OCI-LY7 (cell line): Measurements from ENCODE around the gene WT1. TPM values are rescaled to one million over a fixed set of nuclear protein-coding genes. Genes with fewer than 3 reads are reported as not detected.

Experiments used
- BruUV-seq: library from RNA; stranded (reverse); fragments of 400-500 nt; replicated peaks from 2 replicates; lab custom pipeline; 2021; lab: Mats Ljungman, UMichigan
- CTCF ChIA-PET: fragments of 300-600 bp; sonication (Branson Sonifier 250); formaldehyde crosslinking; loops from one replicate; lab custom pipeline; 2022; ENCODE audit warnings: antibody characterized with exemption; ENCODE audit not compliant: unreplicated experiment; lab: Charles Lee
- POLR2A ChIA-PET: fragments of 300-600 bp; sonication (Branson Sonifier 250); formaldehyde crosslinking; loops from one replicate; lab custom pipeline; 2022; ENCODE audit warnings: antibody characterized with exemption; lab: Charles Lee
- DNase-seq: peaks from one replicate; pipeline ENCODE4 v3.0.0-alpha.2; 2015; ENCODE audit warnings: low spot score
- H2AFZ ChIP-seq: fragments of 200-600 bp; sonication (generic), shearing (Covaris generic); 2 replicates; pipeline ENCODE4 v1.6.1; 2014; ENCODE audit warnings: mild to moderate bottlenecking, antibody characterized with exemption, low read length, moderate library complexity
- H3K27ac ChIP-seq: fragments of 200-600 bp; sonication (generic); 2 replicates; pipeline ENCODE4 v1.5.1; 2014; ENCODE audit warnings: mixed run types, low read depth, mild to moderate bottlenecking, moderate library complexity, low read length, inconsistent platforms; ENCODE audit not compliant: poor library complexity, severe bottlenecking
- H3K36me3 ChIP-seq: fragments of 200-600 bp; sonication (generic); 2 replicates; pipeline ENCODE4 v1.6.1; 2014; ENCODE audit warnings: mild to moderate bottlenecking, antibody characterized with exemption, low read length, moderate library complexity, mixed read lengths; ENCODE audit not compliant: insufficient read depth
- H3K4me1 ChIP-seq: fragments of 200-600 bp; sonication (generic); 2 replicates; pipeline ENCODE4 v1.5.1; 2014; ENCODE audit warnings: mild to moderate bottlenecking, low read length; ENCODE audit not compliant: insufficient read depth, poor library complexity, severe bottlenecking
- H3K4me2 ChIP-seq: fragments of 200-600 bp; sonication (generic); 2 replicates; pipeline ENCODE4 v1.6.1; 2014; ENCODE audit warnings: mild to moderate bottlenecking, low read length
- H3K4me3 ChIP-seq: fragments of 200-600 bp; sonication (generic); 2 replicates; pipeline ENCODE4 v1.5.1; 2014; ENCODE audit warnings: mild to moderate bottlenecking, low read depth, low read length; ENCODE audit not compliant: poor library complexity, severe bottlenecking
- H3K79me2 ChIP-seq: fragments of 200-600 bp; sonication (generic); 2 replicates; pipeline ENCODE4 v1.6.1; 2016; ENCODE audit warnings: low read depth, mild to moderate bottlenecking, low read length, moderate library complexity, mixed read lengths; ENCODE audit not compliant: insufficient read depth
- H3K9me2 ChIP-seq: fragments of 200-600 bp; sonication (generic); 2 replicates; pipeline ENCODE4 v1.6.1; 2016; ENCODE audit warnings: mild to moderate bottlenecking, low read length, mixed read lengths; ENCODE audit not compliant: insufficient read depth
- H3K9me3 ChIP-seq: fragments of 200-600 bp; sonication (generic); 2 replicates; pipeline ENCODE4 v1.6.1; 2014; ENCODE audit warnings: mild to moderate bottlenecking, mixed run types, low read length, mixed read lengths
- H4K20me1 ChIP-seq: fragments of 200-600 bp; sonication (generic); 2 replicates; pipeline ENCODE4 v1.6.1; 2014; ENCODE audit warnings: mild to moderate bottlenecking, antibody characterized with exemption, low read length, moderate library complexity, mixed read lengths; ENCODE audit not compliant: insufficient read depth
- EZH2phosphoT487 ChIP-seq: fragments of 200-600 bp; sonication (generic); IDR thresholded peaks from 2 replicates; pipeline ENCODE4 v1.6.1; 2018; ENCODE audit warnings: low read depth, borderline replicate concordance, mild to moderate bottlenecking, mixed run types, antibody characterized with exemption, low read length, moderate library complexity, mixed read lengths
- intact Hi-C: fragments of 100-400 bp; cut with micrococcal nuclease; formaldehyde crosslinking; loops from one replicate; pipeline ENCODE4 v1.10.0; 2022; ENCODE audit not compliant: unreplicated experiment
- total RNA-seq, 2 experiments: library from RNA; depleted of rRNA in 1 of 2; stranded (reverse); fragments of >200 nt in 1 of 2; shearing (Covaris generic) in 1 of 2; gene quantifications; 2 replicates each; pipeline ENCODE4 v1.2.3, GENCODE V29; 2014 to 2022
- TF ChIP-seq, protein P1 (sequence below): fragments of 200-600 bp; sonication (generic); conservative IDR thresholded peaks from 2 replicates; pipeline ENCODE4 v1.5.1; 2014; ENCODE audit warnings: mild to moderate bottlenecking, antibody characterized with exemption, low read length, moderate library complexity, mixed read lengths

WT1 gene
- total RNA-seq, 2 experiments from 2014 or later = not detected

DNA sequence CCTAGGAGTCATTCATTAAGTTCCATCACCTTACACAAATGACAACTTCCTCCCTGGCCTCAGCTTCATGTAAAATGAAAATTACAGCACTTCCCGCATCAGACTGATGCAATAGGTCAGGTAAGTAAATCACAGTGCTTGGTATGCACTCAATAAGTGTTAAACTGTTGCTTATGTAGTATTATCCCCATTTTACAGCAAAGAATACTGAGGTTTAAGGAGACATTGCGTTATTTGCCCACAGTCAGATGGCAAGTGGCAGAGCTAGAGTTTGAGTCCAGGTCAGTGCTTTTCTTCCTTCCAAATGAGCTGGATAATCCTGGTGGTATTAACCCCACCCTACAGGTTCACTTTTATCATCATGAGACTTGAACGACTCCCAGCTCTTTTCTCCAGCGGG lies 29.7 kb downstream of the WT1 start:
- Histone ChIP-seq H3K9me2 (no peaks in the 10 kb centered on the region), H3K27ac (no peak overlapping the region), H3K79me2 (no peaks in the 10 kb centered on the region), H4K20me1 (no peaks in the 10 kb centered on the region), H3K4me2 (no peak overlapping the region), H3K4me3 (no peak overlapping the region), H3K9me3 (no peaks in the 10 kb centered on the region), H3K4me1 (no peaks in the 10 kb centered on the region), H3K36me3 (no peaks in the 10 kb centered on the region), H2AFZ (no peak overlapping the region)
- CTCF ChIA-PET = no interaction called here
- POLR2A ChIA-PET = interaction anchor here (1.1 kb wide), 1 partner anchor 16 kb away, joined by 3 read pairs; no protein-coding TSS in a partner anchor
- no peak for DNase-seq
- BruUV-seq = no TSS peak
- TF ChIP-seq, protein P1, sequence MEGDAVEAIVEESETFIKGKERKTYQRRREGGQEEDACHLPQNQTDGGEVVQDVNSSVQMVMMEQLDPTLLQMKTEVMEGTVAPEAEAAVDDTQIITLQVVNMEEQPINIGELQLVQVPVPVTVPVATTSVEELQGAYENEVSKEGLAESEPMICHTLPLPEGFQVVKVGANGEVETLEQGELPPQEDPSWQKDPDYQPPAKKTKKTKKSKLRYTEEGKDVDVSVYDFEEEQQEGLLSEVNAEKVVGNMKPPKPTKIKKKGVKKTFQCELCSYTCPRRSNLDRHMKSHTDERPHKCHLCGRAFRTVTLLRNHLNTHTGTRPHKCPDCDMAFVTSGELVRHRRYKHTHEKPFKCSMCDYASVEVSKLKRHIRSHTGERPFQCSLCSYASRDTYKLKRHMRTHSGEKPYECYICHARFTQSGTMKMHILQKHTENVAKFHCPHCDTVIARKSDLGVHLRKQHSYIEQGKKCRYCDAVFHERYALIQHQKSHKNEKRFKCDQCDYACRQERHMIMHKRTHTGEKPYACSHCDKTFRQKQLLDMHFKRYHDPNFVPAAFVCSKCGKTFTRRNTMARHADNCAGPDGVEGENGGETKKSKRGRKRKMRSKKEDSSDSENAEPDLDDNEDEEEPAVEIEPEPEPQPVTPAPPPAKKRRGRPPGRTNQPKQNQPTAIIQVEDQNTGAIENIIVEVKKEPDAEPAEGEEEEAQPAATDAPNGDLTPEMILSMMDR = no peak
- TF ChIP-seq EZH2phosphoT487 = no peak
- intact Hi-C loops = no loop called here

DNA sequence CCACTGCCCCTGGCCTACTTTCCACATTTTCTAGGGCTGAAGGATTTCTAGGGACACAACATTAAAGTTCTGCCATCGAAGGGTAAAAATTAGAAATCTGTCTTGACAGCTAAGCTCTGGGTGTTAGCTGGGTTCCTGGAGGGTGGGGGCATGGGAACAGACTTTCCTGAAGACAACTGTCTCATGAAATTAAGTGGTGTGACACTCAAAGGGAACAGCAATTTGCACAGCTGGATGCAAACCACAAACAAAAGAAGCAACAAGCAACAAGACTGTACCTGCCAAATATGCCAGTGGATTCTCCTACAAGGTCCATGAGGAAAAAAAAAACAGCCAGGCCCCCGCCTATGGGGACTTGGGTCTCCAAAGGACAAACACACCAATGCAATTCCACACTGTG lies 32.5 kb downstream of the WT1 start:
- no peak overlapping the region for H3K4me3 ChIP-seq
- H4K20me1 ChIP-seq = no peaks in the 10 kb centered on the region
- H2AFZ ChIP-seq = no peak overlapping the region
- no peaks in the 10 kb centered on the region for H3K4me1 ChIP-seq
- no peak overlapping the region for H3K27ac ChIP-seq
- no peaks in the 10 kb centered on the region for H3K9me3 ChIP-seq
- H3K9me2 ChIP-seq = no peaks in the 10 kb centered on the region
- H3K79me2 ChIP-seq = no peaks in the 10 kb centered on the region
- ChIA-PET CTCF (no interaction called here), POLR2A (interaction anchor here (0.7 kb wide), 1 partner anchor 45 kb away, joined by 3 read pairs; no protein-coding TSS in a partner anchor)
- no peaks in the 10 kb centered on the region for H3K36me3 ChIP-seq
- TF ChIP-seq, protein P1 = no peak
- TF ChIP-seq EZH2phosphoT487 = no peak
- intact Hi-C loops = no loop called here
- BruUV-seq = no TSS peak
- no peak for DNase-seq
- H3K4me2 ChIP-seq = no peak overlapping the region

DNA sequence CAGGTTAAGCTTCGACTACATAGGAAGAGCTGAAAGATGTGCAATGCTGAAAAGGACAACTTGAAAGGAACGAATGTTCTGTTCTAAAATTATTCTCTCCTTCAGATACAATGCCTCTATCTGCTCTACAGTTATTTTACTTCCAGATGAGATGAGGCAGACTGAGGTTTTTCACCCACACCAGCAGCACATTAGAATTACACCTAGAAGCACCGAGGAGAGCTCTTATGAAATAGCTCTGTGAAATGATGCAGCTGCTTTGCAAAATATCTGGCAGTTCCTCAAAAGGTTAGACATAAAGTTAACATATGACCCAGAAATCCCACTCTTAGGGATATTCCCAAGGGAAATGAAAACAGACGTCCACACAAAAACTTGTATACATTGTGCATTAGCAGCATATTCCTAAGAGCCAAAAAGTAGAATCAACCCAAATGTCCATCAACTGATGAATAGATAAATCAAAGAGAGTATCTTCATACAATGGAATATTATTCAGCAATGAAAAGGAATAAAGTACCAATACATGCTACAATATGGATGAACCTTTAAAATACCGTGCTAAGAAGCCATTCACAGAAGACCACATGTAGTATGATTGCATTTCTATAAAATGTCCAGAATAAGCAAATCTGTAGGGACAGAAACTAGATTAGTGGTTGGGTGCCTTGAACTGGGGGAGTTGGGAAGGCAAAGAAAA lies 34.5 kb downstream of the WT1 start:
- Histone ChIP-seq H3K9me2 (no peaks in the 10 kb centered on the region), H3K4me1 (no peaks in the 10 kb centered on the region), H4K20me1 (no peaks in the 10 kb centered on the region), H2AFZ (no peak overlapping the region), H3K79me2 (no peaks in the 10 kb centered on the region), H3K9me3 (no peaks in the 10 kb centered on the region), H3K27ac (no peak overlapping the region), H3K4me2 (no peak overlapping the region), H3K36me3 (no peaks in the 10 kb centered on the region), H3K4me3 (no peak overlapping the region)
- no peak for DNase-seq
- TF ChIP-seq, protein P1 = no peak
- no peak for TF ChIP-seq EZH2phosphoT487
- CTCF ChIA-PET = no interaction called here
- intact Hi-C loops = no loop called here
- no TSS peak for BruUV-seq
- POLR2A ChIA-PET = no interaction called here
